Measurements from ENCODE around the gene ATP4A.

The ATP4A gene

GRCh38 chr19:35565016-35565856 is 1.8 kb upstream of the ATP4A start:
- DNase-seq (ENCODE audit: low read depth), result no peak
- TF ChIP-seq CTCF (IDR thresholded peaks at IDR 0.05; ENCODE audit: insufficient read depth, low read depth, low read length, missing control alignments), result no peak
- no peak overlapping the region for H3K4me3 ChIP-seq (ENCODE audit: low read depth, low read length)

GRCh38 chr19:35562776-35563175 is 682 bp downstream of the ATP4A start:
- no peak for TF ChIP-seq CTCF (IDR thresholded peaks at IDR 0.05; ENCODE audit: insufficient read depth, low read depth, low read length, missing control alignments)
- no peak for DNase-seq (ENCODE audit: low read depth)
- H3K4me3 ChIP-seq (ENCODE audit: low read depth, low read length), result no peak overlapping the region

- no peak for TF ChIP-seq CTCF (IDR thresholded peaks at IDR 0.05; ENCODE audit: insufficient read depth, low read depth, low read length, missing control alignments)
- DNase-seq (ENCODE audit: low read depth), result no peak
- H3K4me3 ChIP-seq (ENCODE audit: low read depth, low read length), result no peak overlapping the region
Observed at GRCh38 chr19:35562336-35562735, 1.1 kb downstream of the ATP4A start.

DNA sequence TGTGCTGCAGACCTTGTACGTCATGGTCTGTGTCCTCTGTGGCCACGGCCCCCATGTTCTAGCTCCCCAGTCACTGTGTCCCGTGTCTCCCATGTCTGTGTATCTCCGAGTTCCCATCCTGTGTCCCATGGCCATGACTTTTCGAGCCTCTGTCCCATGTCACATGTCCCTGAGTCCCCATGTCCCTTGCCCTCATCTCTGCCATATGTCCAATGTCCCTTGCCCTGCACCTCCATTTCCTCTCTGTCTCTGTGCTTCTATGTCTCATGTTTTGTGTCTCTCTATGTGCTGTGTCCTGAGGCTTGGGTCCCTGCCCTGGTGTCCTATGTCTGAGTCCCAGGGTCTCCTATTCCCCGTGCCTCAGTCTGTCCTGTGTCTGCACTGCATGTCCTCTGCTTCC is 2.0 kb downstream of the ATP4A start:
- no peak for DNase-seq (ENCODE audit: low read depth)
- no peak overlapping the region for H3K4me3 ChIP-seq (ENCODE audit: low read depth, low read length)
- no peak for TF ChIP-seq CTCF (IDR thresholded peaks at IDR 0.05; ENCODE audit: insufficient read depth, low read depth, low read length, missing control alignments)

DNA sequence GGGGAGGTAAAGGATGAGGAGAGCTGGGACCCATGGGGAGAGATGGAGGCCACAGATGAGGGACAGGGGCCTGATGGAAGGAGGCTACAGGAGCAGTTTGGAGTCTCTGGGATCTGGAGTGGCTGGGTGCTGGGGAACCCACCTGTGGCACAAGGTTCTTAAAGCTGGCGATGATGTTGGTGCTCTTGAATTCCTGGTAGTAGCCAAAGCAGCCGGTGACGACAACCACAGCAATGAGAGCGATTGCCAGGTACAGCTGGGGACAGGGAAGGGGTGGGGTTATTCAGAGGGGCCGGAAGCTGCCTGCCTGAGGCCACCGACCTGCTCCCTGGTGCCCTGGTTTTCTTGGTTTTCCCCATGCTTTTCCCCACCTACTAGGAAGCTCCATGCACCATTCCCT is 2.8 kb downstream of the ATP4A start:
- no peak for DNase-seq (ENCODE audit: low read depth)
- no peak for TF ChIP-seq CTCF (IDR thresholded peaks at IDR 0.05; ENCODE audit: insufficient read depth, low read depth, low read length, missing control alignments)

DNA sequence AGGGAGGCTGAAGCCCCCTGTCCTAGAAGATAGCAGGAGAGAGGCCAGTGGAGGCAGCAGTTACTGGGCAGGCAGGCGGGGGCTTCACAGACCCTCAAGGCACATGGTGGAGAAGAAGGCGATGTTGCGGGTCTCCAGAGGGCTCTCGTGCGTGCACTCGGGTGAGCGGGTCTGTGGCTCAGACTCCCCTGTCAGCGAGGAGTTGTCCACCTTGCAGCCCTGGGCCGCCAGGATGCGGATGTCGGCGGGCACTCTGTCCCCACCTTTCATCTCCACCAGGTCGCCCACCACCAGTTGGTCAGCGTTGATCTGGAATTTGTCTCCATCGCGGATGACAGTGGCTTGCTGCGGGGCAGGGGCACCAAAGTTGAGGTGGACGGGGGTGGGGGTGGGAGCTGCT is 3.2 kb downstream of the ATP4A start:
- H3K4me3 ChIP-seq (ENCODE audit: low read depth, low read length), result no peak overlapping the region
- no peak for DNase-seq (ENCODE audit: low read depth)
- TF ChIP-seq CTCF (IDR thresholded peaks at IDR 0.05; ENCODE audit: insufficient read depth, low read depth, low read length, missing control alignments), result no peak

More for the DNA sequence above, 2.8 kb downstream of the ATP4A start:
- no peak overlapping the region for H3K4me3 ChIP-seq (ENCODE audit: low read depth, low read length)

DNA sequence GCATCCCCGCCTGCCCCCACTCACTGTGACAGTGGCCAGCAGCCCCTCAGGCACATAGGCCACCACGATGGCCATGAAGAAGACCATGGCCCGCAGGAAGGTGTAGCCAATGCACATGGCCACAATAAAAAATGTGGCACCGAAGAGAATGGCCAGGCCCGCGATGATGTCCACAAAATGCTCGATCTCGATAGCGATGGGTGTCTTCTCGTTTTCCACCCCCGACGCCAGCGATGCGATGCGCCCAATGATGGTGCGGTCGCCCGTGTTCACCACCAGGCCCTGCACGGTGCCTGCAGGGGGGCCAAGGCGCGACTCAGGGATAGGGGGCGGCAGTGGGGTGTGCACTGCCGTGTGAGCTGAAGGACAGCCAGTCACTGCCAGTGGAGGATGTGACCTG is 3.7 kb downstream of the ATP4A start:
- TF ChIP-seq CTCF (IDR thresholded peaks at IDR 0.05; ENCODE audit: insufficient read depth, low read depth, low read length, missing control alignments), result no peak
- DNase-seq (ENCODE audit: low read depth), result no peak
- no peak overlapping the region for H3K4me3 ChIP-seq (ENCODE audit: low read depth, low read length)
